Astrocyte (in vitro differentiated cells and primary cell): ENCODE results near the gene GSG1L. TPM values are rescaled to one million over a fixed set of nuclear protein-coding genes. Genes with fewer than 3 reads are reported as not detected.

Source experiments
- DNase-seq: peaks from one replicate; pipeline ENCODE4 v3.0.0-alpha.2; 2010; ENCODE audit warnings: low read depth
- FAIRE-seq: peaks from 2 replicates; lab custom pipeline; 2011; peaks lifted over from hg19 to GRCh38; lab: Jason Lieb, UNC
- H2AFZ ChIP-seq: 2 replicates; pipeline ENCODE4 v1.6.0; 2012; ENCODE audit warnings: low read depth, low read length, inconsistent platforms
- H3K27ac ChIP-seq: 2 replicates; pipeline ENCODE4 v1.5.1; 2011; ENCODE audit warnings: low read depth, low read length, inconsistent platforms
- H3K27me3 ChIP-seq: 2 replicates; pipeline ENCODE4 v1.6.0; 2011; ENCODE audit warnings: low read length, inconsistent platforms; ENCODE audit not compliant: insufficient read depth
- H3K36me3 ChIP-seq: 2 replicates; pipeline ENCODE4 v1.5.1; 2011; ENCODE audit warnings: low read length, inconsistent platforms; ENCODE audit not compliant: insufficient read depth
- H3K4me1 ChIP-seq: 2 replicates; pipeline ENCODE4 v1.5.1; 2011; ENCODE audit warnings: low read length, inconsistent platforms; ENCODE audit not compliant: insufficient read depth
- H3K4me2 ChIP-seq: 2 replicates; pipeline ENCODE4 v1.6.0; 2012; ENCODE audit warnings: low read length, inconsistent platforms
- H3K4me3 ChIP-seq: 2 replicates; pipeline ENCODE4 v1.5.1; 2011; ENCODE audit warnings: low read depth, mild to moderate bottlenecking, low read length, inconsistent platforms; ENCODE audit not compliant: insufficient read depth
- H3K79me2 ChIP-seq: 2 replicates; pipeline ENCODE4 v1.6.0; 2012; ENCODE audit warnings: mild to moderate bottlenecking, low read length, inconsistent platforms; ENCODE audit not compliant: insufficient read depth
- H3K9ac ChIP-seq: 2 replicates; pipeline ENCODE4 v1.6.0; 2012; ENCODE audit warnings: mild to moderate bottlenecking, low read length, inconsistent platforms
- H3K9me3 ChIP-seq: 2 replicates; pipeline ENCODE4 v1.5.1; 2012; ENCODE audit warnings: low read depth, mild to moderate bottlenecking, low read length, inconsistent platforms; ENCODE audit not compliant: insufficient read depth
- H4K20me1 ChIP-seq: 2 replicates; pipeline ENCODE4 v1.6.0; 2012; ENCODE audit warnings: low read length, inconsistent platforms; ENCODE audit not compliant: insufficient read depth
- H3K27ac Mint-ChIP-seq: one replicate; pipeline ENCODE4 v1.8.0; 2021; ENCODE audit warnings: mild to moderate bottlenecking, mixed read lengths; ENCODE audit not compliant: unreplicated experiment
- H3K27me3 Mint-ChIP-seq: one replicate; pipeline ENCODE4 v1.8.0; 2021; ENCODE audit warnings: low read depth, mixed read lengths; ENCODE audit not compliant: unreplicated experiment
- H3K36me3 Mint-ChIP-seq: one replicate; pipeline ENCODE4 v1.8.0; 2021; ENCODE audit warnings: low read depth, mixed read lengths; ENCODE audit not compliant: unreplicated experiment
- H3K4me1 Mint-ChIP-seq: one replicate; pipeline ENCODE4 v1.8.0; 2021; ENCODE audit warnings: low read depth, mixed read lengths; ENCODE audit not compliant: unreplicated experiment
- H3K4me3 Mint-ChIP-seq: one replicate; pipeline ENCODE4 v1.8.0; 2021; ENCODE audit warnings: mild to moderate bottlenecking, moderate library complexity, mixed read lengths; ENCODE audit not compliant: unreplicated experiment
- H3K9me3 Mint-ChIP-seq: one replicate; pipeline ENCODE4 v1.8.0; 2021; ENCODE audit warnings: mild to moderate bottlenecking, mixed read lengths; ENCODE audit not compliant: unreplicated experiment
- EZH2 ChIP-seq: IDR thresholded peaks from 2 replicates; pipeline ENCODE4 v1.6.1; 2012; ENCODE audit warnings: mild to moderate bottlenecking, low read length, inconsistent platforms; ENCODE audit not compliant: insufficient read depth
- total RNA-seq: library from RNA; stranded (reverse); gene quantifications from 2 replicates; pipeline ENCODE4 v1.2.1, GENCODE V29; 2021
- TF ChIP-seq, protein P1 (sequence below): IDR thresholded peaks from 2 replicates; pipeline ENCODE4 v1.5.1; 2011; ENCODE audit warnings: low read depth, mild to moderate bottlenecking, inconsistent platforms, low read length, moderate library complexity; ENCODE audit not compliant: insufficient read depth

GSG1L gene
- total RNA-seq, 1 donor from 2014 or later: not detected

GRCh38 chr16:28019218-28019617 is 44.3 kb downstream of the GSG1L start:
- H3K27me3 ChIP-seq: no peaks in the 10 kb centered on the region
- no peak overlapping the region for H3K4me2 ChIP-seq
- Mint-ChIP-seq H3K36me3 (no peaks in the 10 kb centered on the region), H3K9me3 (no peaks in the 10 kb centered on the region), H3K27ac (no peak overlapping the region), H3K4me1 (no peaks in the 10 kb centered on the region), H3K27me3 (peaks cover 23% of the 10 kb centered on the region), H3K4me3 (no peak overlapping the region)
- peaks cover 4% of the 10 kb centered on the region for H3K9me3 ChIP-seq
- no peak overlapping the region for H3K4me3 ChIP-seq
- DNase-seq (no peak), FAIRE-seq (no peak)
- H3K9ac ChIP-seq: no peak overlapping the region
- TF ChIP-seq, protein P1, sequence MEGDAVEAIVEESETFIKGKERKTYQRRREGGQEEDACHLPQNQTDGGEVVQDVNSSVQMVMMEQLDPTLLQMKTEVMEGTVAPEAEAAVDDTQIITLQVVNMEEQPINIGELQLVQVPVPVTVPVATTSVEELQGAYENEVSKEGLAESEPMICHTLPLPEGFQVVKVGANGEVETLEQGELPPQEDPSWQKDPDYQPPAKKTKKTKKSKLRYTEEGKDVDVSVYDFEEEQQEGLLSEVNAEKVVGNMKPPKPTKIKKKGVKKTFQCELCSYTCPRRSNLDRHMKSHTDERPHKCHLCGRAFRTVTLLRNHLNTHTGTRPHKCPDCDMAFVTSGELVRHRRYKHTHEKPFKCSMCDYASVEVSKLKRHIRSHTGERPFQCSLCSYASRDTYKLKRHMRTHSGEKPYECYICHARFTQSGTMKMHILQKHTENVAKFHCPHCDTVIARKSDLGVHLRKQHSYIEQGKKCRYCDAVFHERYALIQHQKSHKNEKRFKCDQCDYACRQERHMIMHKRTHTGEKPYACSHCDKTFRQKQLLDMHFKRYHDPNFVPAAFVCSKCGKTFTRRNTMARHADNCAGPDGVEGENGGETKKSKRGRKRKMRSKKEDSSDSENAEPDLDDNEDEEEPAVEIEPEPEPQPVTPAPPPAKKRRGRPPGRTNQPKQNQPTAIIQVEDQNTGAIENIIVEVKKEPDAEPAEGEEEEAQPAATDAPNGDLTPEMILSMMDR: no peak
- TF ChIP-seq EZH2: no peak
- H3K79me2 ChIP-seq: no peaks in the 10 kb centered on the region
- no peak overlapping the region for H3K27ac ChIP-seq
- no peak overlapping the region for H2AFZ ChIP-seq
- no peaks in the 10 kb centered on the region for H4K20me1 ChIP-seq
- no peaks in the 10 kb centered on the region for H3K4me1 ChIP-seq
- H3K36me3 ChIP-seq: no peaks in the 10 kb centered on the region

DNA sequence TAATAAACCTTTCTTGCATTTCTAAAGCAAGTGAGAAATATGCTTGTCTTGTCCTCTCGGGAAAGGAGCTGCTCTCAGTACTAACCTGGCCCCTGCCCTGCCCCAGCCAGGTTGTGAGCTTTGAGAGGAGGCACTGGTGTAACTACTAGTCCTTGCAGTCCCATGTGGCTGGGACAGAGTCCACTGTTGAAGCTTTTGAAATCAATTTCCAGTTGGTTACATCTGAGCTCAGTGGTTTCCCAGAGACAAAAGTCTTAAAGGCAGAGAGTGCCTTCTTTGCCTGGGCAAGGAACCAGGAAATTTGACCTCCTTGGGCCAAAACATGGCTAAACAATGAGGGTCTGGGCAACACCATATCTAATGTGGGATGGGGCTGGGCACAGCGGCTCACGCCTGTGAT is 48.7 kb downstream of the GSG1L start:
- no peak overlapping the region for H3K9ac ChIP-seq
- H3K36me3 ChIP-seq: no peaks in the 10 kb centered on the region
- Mint-ChIP-seq H3K9me3 (no peaks in the 10 kb centered on the region), H3K4me1 (no peaks in the 10 kb centered on the region), H3K27ac (no peak overlapping the region), H3K27me3 (peaks cover 35% of the 10 kb centered on the region), H3K36me3 (no peaks in the 10 kb centered on the region), H3K4me3 (no peak overlapping the region)
- H4K20me1 ChIP-seq: no peaks in the 10 kb centered on the region
- no peak overlapping the region for H3K4me3 ChIP-seq
- DNase-seq (no peak), FAIRE-seq (no peak)
- no peak for TF ChIP-seq EZH2
- TF ChIP-seq, protein P1: no peak
- no peaks in the 10 kb centered on the region for H3K27me3 ChIP-seq
- H3K79me2 ChIP-seq: no peaks in the 10 kb centered on the region
- H2AFZ ChIP-seq: no peak overlapping the region
- peaks cover 3% of the 10 kb centered on the region for H3K4me1 ChIP-seq
- no peak overlapping the region for H3K27ac ChIP-seq
- no peak overlapping the region for H3K4me2 ChIP-seq
- H3K9me3 ChIP-seq: no peaks in the 10 kb centered on the region

DNA sequence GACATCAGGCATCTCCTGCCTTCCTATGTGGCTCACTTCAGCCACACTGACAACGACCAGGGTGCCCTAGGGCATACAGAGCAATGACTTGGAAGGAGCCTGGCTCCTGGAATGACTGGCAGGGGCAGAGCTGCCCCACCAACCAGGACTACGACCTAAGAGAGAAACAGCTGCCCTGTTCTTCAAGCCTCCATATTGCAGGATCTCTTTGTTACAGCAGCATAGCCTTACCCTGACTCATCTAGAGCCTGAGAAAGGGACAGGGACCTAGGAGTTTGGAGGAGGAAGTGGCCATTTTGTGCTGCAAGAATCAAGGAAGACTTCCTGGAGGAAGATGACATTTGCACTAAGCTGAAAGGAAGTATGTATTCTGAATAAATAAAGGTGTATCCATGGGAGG is 49.6 kb downstream of the GSG1L start:
- no peaks in the 10 kb centered on the region for H3K36me3 Mint-ChIP-seq
- H3K4me1 ChIP-seq: peaks cover 3% of the 10 kb centered on the region
- H3K79me2 ChIP-seq: no peaks in the 10 kb centered on the region
- H3K9me3 Mint-ChIP-seq: no peaks in the 10 kb centered on the region
- no peak overlapping the region for H3K9ac ChIP-seq
- H3K27ac ChIP-seq: no peak overlapping the region
- DNase-seq (no peak), FAIRE-seq (no peak)
- H3K27ac Mint-ChIP-seq: no peak overlapping the region
- H3K4me3 Mint-ChIP-seq: no peak overlapping the region
- no peak overlapping the region for H3K4me2 ChIP-seq
- H3K27me3 Mint-ChIP-seq: peaks cover 39% of the 10 kb centered on the region
- H3K36me3 ChIP-seq: no peaks in the 10 kb centered on the region
- TF ChIP-seq, protein P1: no peak
- TF ChIP-seq EZH2: no peak
- H3K9me3 ChIP-seq: no peaks in the 10 kb centered on the region
- H2AFZ ChIP-seq: no peak overlapping the region
- H3K4me1 Mint-ChIP-seq: no peaks in the 10 kb centered on the region
- H3K27me3 ChIP-seq: no peaks in the 10 kb centered on the region
- H3K4me3 ChIP-seq: no peak overlapping the region
- no peaks in the 10 kb centered on the region for H4K20me1 ChIP-seq
